ENCODE results near the gene HTD2. TPM values are rescaled to one million over a fixed set of nuclear protein-coding genes. Genes with fewer than 3 reads are reported as not detected.

Gene HTD2
- total RNA-seq, 1 experiment from 2014 or later, result 8.2 TPM

DNA sequence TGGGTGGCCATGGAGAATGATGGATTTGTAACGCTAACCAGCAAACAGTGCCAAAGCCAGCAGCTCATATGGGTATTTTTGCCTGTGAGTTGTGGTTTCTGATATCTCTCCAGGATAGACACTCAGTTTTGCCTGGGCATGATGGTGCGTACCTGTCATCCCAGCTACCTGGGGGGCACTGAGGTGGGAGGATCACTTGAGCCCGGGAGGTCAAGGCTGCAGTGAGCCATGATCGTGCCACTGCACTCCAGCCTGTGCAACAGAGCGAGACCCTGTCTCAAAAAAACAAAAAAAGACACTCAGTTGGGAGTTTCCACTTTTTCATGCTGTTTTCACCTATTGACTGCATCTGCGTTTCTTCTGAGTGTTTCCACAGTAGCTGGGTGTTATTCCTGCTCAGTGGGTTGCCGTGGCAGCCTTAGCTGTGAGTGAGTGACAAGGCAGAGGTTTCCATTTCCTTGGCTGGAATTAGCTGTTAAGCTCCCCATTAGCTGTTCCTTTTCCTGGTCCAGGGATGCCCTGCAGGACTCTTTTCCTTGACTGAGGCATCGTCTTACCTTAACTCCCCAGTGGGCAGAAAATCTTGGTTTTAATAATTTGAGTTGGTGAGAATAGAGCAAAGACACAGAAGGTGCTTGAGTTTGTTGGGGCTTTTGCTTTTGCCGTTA lies 14.5 kb upstream of the HTD2 start:
- Histone ChIP-seq H3K36me3 (ENCODE audit: control insufficient read depth, insufficient read depth, low read length) (peaks cover 2% of the 10 kb centered on the region; the same call in 1 of the 2 replicates), H3K4me3 (ENCODE audit: low read depth, low read length) (no peak overlapping the region), H3K9me3 (no peaks in the 10 kb centered on the region), H3K27me3 (replicated peaks; ENCODE audit: control insufficient read depth, insufficient read depth, low read length) (no peaks in the 10 kb centered on the region), H3K4me1 (no peaks in the 10 kb centered on the region)
- no peaks in the 10 kb centered on the region for H3K9me3 Mint-ChIP-seq (ENCODE audit: unreplicated experiment)
- no TSS peak for BruUV-seq (replicated peaks)
- no peak for DNase-seq
- no peak overlapping the region for H3K27ac Mint-ChIP-seq (ENCODE audit: unreplicated experiment)
- no peaks in the 10 kb centered on the region for H3K4me1 Mint-ChIP-seq (ENCODE audit: low read depth, unreplicated experiment)
- POLR2A ChIA-PET, result no interaction called here
- CTCF ChIA-PET, result interaction anchor here (1.3 kb wide), 1 partner anchor 104 kb away, joined by 4 read pairs; no protein-coding TSS in a partner anchor
- H3K36me3 Mint-ChIP-seq (ENCODE audit: insufficient read depth, unreplicated experiment), result no peaks in the 10 kb centered on the region
- TF ChIP-seq, protein P1, sequence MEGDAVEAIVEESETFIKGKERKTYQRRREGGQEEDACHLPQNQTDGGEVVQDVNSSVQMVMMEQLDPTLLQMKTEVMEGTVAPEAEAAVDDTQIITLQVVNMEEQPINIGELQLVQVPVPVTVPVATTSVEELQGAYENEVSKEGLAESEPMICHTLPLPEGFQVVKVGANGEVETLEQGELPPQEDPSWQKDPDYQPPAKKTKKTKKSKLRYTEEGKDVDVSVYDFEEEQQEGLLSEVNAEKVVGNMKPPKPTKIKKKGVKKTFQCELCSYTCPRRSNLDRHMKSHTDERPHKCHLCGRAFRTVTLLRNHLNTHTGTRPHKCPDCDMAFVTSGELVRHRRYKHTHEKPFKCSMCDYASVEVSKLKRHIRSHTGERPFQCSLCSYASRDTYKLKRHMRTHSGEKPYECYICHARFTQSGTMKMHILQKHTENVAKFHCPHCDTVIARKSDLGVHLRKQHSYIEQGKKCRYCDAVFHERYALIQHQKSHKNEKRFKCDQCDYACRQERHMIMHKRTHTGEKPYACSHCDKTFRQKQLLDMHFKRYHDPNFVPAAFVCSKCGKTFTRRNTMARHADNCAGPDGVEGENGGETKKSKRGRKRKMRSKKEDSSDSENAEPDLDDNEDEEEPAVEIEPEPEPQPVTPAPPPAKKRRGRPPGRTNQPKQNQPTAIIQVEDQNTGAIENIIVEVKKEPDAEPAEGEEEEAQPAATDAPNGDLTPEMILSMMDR (IDR thresholded peaks at IDR 0.05; ENCODE audit: insufficient read depth in 1 of 2, low read depth in 1 of 2, low read length in 1 of 2, severe bottlenecking in 1 of 2, unreplicated experiment in 1 of 2), result no peak
- intact Hi-C loops (cut with micrococcal nuclease; ENCODE audit: unreplicated experiment), result no loop called here
- H3K4me3 Mint-ChIP-seq (ENCODE audit: unreplicated experiment), result no peak overlapping the region
- H3K27me3 Mint-ChIP-seq (ENCODE audit: insufficient read depth, unreplicated experiment), result no peaks in the 10 kb centered on the region

DNA sequence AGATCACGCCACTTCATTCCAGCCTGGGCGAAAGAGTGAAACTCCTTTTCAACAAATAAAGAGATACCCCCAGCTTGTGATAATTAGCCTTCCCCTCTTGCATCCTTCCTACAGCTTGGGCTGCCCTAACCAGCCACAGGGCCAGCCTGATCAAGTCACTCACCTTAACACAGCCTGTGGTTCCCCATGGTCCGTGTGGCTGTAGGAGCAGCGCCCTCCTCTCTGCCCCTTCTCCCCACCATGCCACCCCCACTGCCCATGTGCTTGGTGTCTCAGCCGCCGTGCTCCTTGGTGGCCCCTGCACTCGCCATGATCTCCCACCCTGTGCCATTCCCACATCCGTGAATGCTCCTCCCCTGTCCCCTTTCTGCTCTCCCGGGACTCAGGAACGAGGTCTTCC lies 13.5 kb upstream of the HTD2 start:
- DNase-seq, result no peak
- Mint-ChIP-seq H3K4me1 (ENCODE audit: low read depth, unreplicated experiment) (no peaks in the 10 kb centered on the region), H3K36me3 (ENCODE audit: insufficient read depth, unreplicated experiment) (no peaks in the 10 kb centered on the region), H3K27me3 (ENCODE audit: insufficient read depth, unreplicated experiment) (no peaks in the 10 kb centered on the region), H3K9me3 (ENCODE audit: unreplicated experiment) (no peaks in the 10 kb centered on the region), H3K4me3 (ENCODE audit: unreplicated experiment) (no peak overlapping the region), H3K27ac (ENCODE audit: unreplicated experiment) (no peak overlapping the region)
- no peaks in the 10 kb centered on the region for H3K36me3 ChIP-seq (ENCODE audit: control insufficient read depth, insufficient read depth, low read length)
- BruUV-seq (replicated peaks), result no TSS peak
- no peaks in the 10 kb centered on the region for H3K4me1 ChIP-seq
- ChIA-PET POLR2A (no interaction called here), CTCF (interaction anchor here (1.3 kb wide), 1 partner anchor 105 kb away, joined by 4 read pairs; no protein-coding TSS in a partner anchor)
- H3K27me3 ChIP-seq (replicated peaks; ENCODE audit: control insufficient read depth, insufficient read depth, low read length), result no peaks in the 10 kb centered on the region
- intact Hi-C loops (cut with micrococcal nuclease; ENCODE audit: unreplicated experiment), result no loop called here
- H3K4me3 ChIP-seq (ENCODE audit: low read depth, low read length), result no peak overlapping the region
- no peaks in the 10 kb centered on the region for H3K9me3 ChIP-seq
- TF ChIP-seq, protein P1 (IDR thresholded peaks at IDR 0.05; ENCODE audit: insufficient read depth in 1 of 2, low read depth in 1 of 2, low read length in 1 of 2, severe bottlenecking in 1 of 2, unreplicated experiment in 1 of 2), result no peak

DNA sequence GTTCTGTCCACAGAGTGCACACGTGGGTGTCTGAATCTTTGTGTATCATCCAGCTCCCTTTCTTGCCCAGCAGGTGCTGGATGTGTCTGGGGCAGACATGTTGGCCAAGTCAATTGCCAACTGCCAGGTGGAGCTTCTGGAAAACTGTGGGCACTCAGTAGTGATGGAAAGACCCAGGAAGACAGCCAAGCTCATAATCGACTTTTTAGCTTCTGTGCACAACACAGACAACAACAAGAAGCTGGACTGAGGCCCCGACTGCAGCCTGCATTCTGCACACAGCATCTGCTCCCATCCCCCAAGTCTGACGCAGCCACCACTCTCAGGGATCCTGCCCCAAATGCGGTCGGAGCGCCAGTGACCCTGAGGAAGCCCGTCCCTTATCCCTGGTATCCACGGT lies 12.8 kb upstream of the HTD2 start:
- Mint-ChIP-seq H3K27me3 (ENCODE audit: insufficient read depth, unreplicated experiment) (no peaks in the 10 kb centered on the region), H3K27ac (ENCODE audit: unreplicated experiment) (no peak overlapping the region), H3K4me3 (ENCODE audit: unreplicated experiment) (no peak overlapping the region), H3K9me3 (ENCODE audit: unreplicated experiment) (no peaks in the 10 kb centered on the region), H3K4me1 (ENCODE audit: low read depth, unreplicated experiment) (no peaks in the 10 kb centered on the region), H3K36me3 (ENCODE audit: insufficient read depth, unreplicated experiment) (no peaks in the 10 kb centered on the region)
- H3K4me3 ChIP-seq (ENCODE audit: low read depth, low read length), result no peak overlapping the region
- BruUV-seq (replicated peaks), result no TSS peak
- H3K36me3 ChIP-seq (ENCODE audit: control insufficient read depth, insufficient read depth, low read length), result no peaks in the 10 kb centered on the region
- H3K4me1 ChIP-seq, result no peaks in the 10 kb centered on the region
- ChIA-PET CTCF (no interaction called here), POLR2A (no interaction called here)
- no peak for DNase-seq
- TF ChIP-seq, protein P1 (IDR thresholded peaks at IDR 0.05; ENCODE audit: insufficient read depth in 1 of 2, low read depth in 1 of 2, low read length in 1 of 2, severe bottlenecking in 1 of 2, unreplicated experiment in 1 of 2), result no peak
- no peaks in the 10 kb centered on the region for H3K9me3 ChIP-seq
- intact Hi-C loops (cut with micrococcal nuclease; ENCODE audit: unreplicated experiment), result no loop called here
- no peaks in the 10 kb centered on the region for H3K27me3 ChIP-seq (replicated peaks; ENCODE audit: control insufficient read depth, insufficient read depth, low read length)
